Pancreas (tissue), 10 donors: ENCODE measurements around the gene CDS2. TPM values are rescaled to one million over a fixed set of nuclear protein-coding genes. Genes with fewer than 3 reads are reported as not detected.

Experiments
- ATAC-seq, 4 donors: fragments of 200-7000 bp; cut with Tn5 transposase; one replicate each; pipeline versions ENCODE4 v1.8.0 to v1.9.1; 2020; ENCODE audit warnings: mild to moderate bottlenecking in 4 of 4, moderate library complexity in 4 of 4
- DNase-seq, 6 donors: peaks; one replicate each; pipeline ENCODE4 v3.0.0-alpha.2; 2020
- FAIRE-seq: peaks from 2 replicates; lab custom pipeline; 2012; peaks lifted over from hg19 to GRCh38; lab: Jason Lieb, UNC
- H3K27ac ChIP-seq, 4 donors: fragments of 200-600 bp; sonication (generic); 1 replicate in 3 of 4; 2 replicates in 1 of 4; pipeline versions ENCODE4 v1.5.0 to v1.8.0; 2020
- H3K27me3 ChIP-seq, 4 donors: fragments of 200-600 bp; one replicate each; pipeline ENCODE4 v1.8.0; 2021
- H3K36me3 ChIP-seq, 3 donors: fragments of 200-600 bp; sonication (generic) in 1 of 3; one replicate each; pipeline versions ENCODE4 v1.5.0 to v1.8.0; 2020 to 2021
- H3K4me1 ChIP-seq, 3 donors: fragments of 200-600 bp; one replicate each; pipeline ENCODE4 v1.8.0; 2021
- H3K4me3 ChIP-seq, 4 donors: fragments of 200-600 bp; sonication (generic) in 2 of 4; one replicate each; pipeline versions ENCODE4 v1.5.0 to v1.8.0; 2020 to 2021
- H3K9me3 ChIP-seq, 4 donors: fragments of 200-600 bp; one replicate each; pipeline ENCODE4 v1.8.0; 2021
- CTCF ChIP-seq, 4 donors: fragments of 200-600 bp; sonication (generic) in 3 of 4; IDR thresholded peaks; one replicate each; pipeline versions ENCODE4 v1.5.0 to v1.8.0; 2021; ENCODE audit warnings: antibody characterized with exemption in 4 of 4
- WGBS, 2 donors: extraction: QIAGEN DNeasy Blood & Tissue Kit; methylation state at CpG; one replicate each; pipeline ENCODE4 v1.1.7; 2013; 5-methylcytosine and 5-hydroxymethylcytosine counted together
- intact Hi-C, 3 donors: fragments of 100-400 bp; cut with DNase I; formaldehyde crosslinking; loops; one replicate each; pipeline versions ENCODE4 v1.11.1 to v1.14.2; 2022
- polyA plus RNA-seq, 2 donors: library from polyadenylated mRNA; stranded (reverse); fragments of 200-250 nt; gene quantifications; one replicate each; pipeline ENCODE4 v1.2.3, GENCODE V29; 2013
- total RNA-seq, 6 donors: library from RNA; stranded (reverse); fragmentation: NEBNext Ultra II Directional in 4 of 6; extraction: Animal tissue kit (Norgen Biotek cat#: 25700) in 4 of 6; gene quantifications; one replicate each; pipeline versions ENCODE4 v1.2.1 to v1.2.4, GENCODE V29; 2021 to 2023
- donor health status: healthy with polysubstance abuse.
- donor health status: DM: no; HTN: no; CAD: no; lungs with moderate emphysema.
- donor health status: DM: no; HTN: no; CAD: no.
- donor health status: control.
- donor health status: control.
- donor health status: Bipolar disorder and iron deficiency.
- donor health status: DM: yes; HTN: yes; CAD: no.
- donor health status: DM: no; HTN: no; CAD: no.
- donor health status: DM: no; HTN: no; CAD: no.
- donor health status: DM: yes; HTN: yes; CAD: no.

The CDS2 gene
- total and polyA plus RNA-seq, 8 donors: 4.6 to 27.1 (median 14.6) TPM

GRCh38 chr20:5172903-5173463, 46.2 kb downstream of the CDS2 start:
- intact Hi-C loops: no loop called here
- ATAC-seq: no peak
- Histone ChIP-seq H3K27me3 (no peaks in the 10 kb centered on the region), H3K36me3 (no peaks in the 10 kb centered on the region), H3K9me3 (no peaks in the 10 kb centered on the region), H3K4me3 (no peak overlapping the region), H3K4me1 (no peaks in the 10 kb centered on the region), H3K27ac (no peak overlapping the region)
- no peak for TF ChIP-seq CTCF (IDR thresholded peaks at IDR 0.05)
- FAIRE-seq: no peak
- no peak for DNase-seq
- WGBS, 2 donors: 89% methylated on average over 8 of the region's 8 CpGs

DNA sequence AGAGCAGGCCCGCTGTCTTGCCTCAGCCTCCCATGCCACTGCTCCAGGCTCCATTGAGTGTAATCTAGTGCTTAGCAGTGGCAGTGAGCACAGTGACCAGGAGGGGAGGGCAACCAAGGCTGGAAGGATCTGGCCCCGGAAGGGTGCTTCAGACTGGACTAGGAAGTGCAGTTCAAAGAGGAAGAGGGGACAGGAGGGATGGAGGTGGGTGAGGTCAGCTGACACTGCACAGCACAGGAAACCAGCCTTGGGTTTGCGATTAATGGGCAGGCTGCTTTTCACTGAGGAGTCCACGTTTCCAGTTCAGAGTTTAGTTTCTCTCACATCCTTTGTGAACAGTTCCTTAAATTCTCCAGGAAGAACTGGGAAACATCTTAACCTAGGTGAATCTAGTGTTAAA, 46.9 kb downstream of the CDS2 start:
- WGBS, 2 donors: 83 to 93% methylated on average over 4 of the region's 4 CpGs
- H3K4me1 ChIP-seq: no peaks in the 10 kb centered on the region
- no peak for TF ChIP-seq CTCF (IDR thresholded peaks at IDR 0.05)

DNA sequence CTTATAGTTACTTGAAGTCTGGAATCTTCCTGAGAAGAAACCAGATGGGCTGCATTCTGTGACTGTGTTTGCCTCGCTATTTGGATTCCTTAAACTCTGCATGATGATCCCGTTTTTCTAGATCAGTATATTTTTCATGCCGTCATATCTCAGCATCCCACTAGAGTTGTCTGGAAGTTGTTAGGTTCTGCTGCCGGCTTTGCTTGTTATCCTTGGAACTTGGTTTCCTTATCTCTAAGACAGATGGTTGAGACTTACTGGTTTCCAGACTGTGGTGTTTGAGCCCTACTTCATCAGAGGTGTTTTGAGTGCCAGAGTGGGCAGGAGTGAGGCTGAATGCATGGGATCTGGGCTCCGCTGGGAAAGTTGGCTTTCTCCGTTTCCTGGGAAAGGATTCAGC, 50.3 kb downstream of the CDS2 start:
- intact Hi-C loops: no loop called here
- Histone ChIP-seq H3K27me3 (no peaks in the 10 kb centered on the region), H3K4me1 (no peaks in the 10 kb centered on the region), H3K9me3 (no peaks in the 10 kb centered on the region), H3K27ac (no peak overlapping the region), H3K4me3 (no peak overlapping the region), H3K36me3 (peaks cover 0 to 5% (median 0%) of the 10 kb centered on the region in 3 donors)
- FAIRE-seq: no peak
- DNase-seq: no peak
- no peak for ATAC-seq
- no peak for TF ChIP-seq CTCF (IDR thresholded peaks at IDR 0.05)
- 78% methylated on average over 6 of the region's 6 CpGs for WGBS, 2 donors

More for the DNA sequence above, 46.9 kb downstream of the CDS2 start:
- FAIRE-seq (no peak), DNase-seq (no peak), ATAC-seq (peak in 1 of 4 donors; percentile 36)
- intact Hi-C loops: no loop called here
- H3K36me3 ChIP-seq: peaks cover 0 to 4% (median 0%) of the 10 kb centered on the region in 3 donors
- H3K27ac ChIP-seq: no peak overlapping the region
- H3K9me3 ChIP-seq: no peaks in the 10 kb centered on the region
- no peaks in the 10 kb centered on the region for H3K27me3 ChIP-seq
- no peak overlapping the region for H3K4me3 ChIP-seq

DNA sequence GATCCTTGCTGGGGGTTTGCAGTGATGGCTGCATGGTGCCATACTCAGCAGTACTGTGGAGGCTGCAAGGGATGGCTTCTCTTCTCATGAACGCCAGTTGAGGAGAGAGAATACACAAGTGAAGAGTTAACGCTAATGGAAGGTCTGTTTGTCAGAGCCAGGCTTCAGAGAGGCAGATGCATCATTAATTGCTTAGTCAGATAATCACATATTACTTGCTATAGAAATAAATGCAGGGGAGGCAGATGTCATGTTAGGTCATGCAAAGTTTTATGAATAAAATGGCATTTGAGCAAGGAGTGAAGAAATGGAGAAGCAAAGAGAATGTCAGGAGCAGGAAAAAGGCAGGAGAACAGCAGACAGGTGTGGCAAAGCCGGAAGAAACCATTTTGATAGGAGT, 51.2 kb downstream of the CDS2 start:
- H3K4me3 ChIP-seq: no peak overlapping the region
- FAIRE-seq: no peak
- intact Hi-C loops: no loop called here
- WGBS, 2 donors: 85 to 89% methylated on average over 3 of the region's 3 CpGs
- no peak for TF ChIP-seq CTCF (IDR thresholded peaks at IDR 0.05)
- no peak for DNase-seq
- no peaks in the 10 kb centered on the region for H3K27me3 ChIP-seq
- H3K9me3 ChIP-seq: no peaks in the 10 kb centered on the region
- no peaks in the 10 kb centered on the region for H3K4me1 ChIP-seq
- peaks cover 0 to 9% (median 0%) of the 10 kb centered on the region in 3 donors for H3K36me3 ChIP-seq
- H3K27ac ChIP-seq: no peak overlapping the region
- peak in 1 of 4 donors; percentile 30 for ATAC-seq

DNA sequence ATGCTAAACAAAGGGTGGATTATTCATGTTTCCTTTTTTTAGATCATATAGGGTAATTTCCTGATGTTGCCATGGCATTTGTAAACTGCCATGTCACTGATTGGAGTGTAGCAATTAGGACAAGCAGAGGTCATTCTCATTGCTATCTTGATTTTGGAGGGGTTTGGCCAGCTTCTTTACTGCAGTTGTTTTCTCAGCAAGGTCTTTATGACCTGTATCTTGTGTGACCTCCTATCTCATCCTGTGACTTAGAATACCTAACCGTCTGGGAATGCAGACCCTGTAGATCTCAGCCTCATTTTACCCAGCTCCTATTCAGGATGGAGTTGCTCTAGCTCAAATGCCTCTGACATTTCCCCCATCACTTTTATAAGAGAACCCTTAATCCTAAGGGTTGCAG, 53.6 kb downstream of the CDS2 start:
- no peak overlapping the region for H3K4me3 ChIP-seq
- no peak overlapping the region for H3K27ac ChIP-seq
- no peak for TF ChIP-seq CTCF (IDR thresholded peaks at IDR 0.05)
- no peaks in the 10 kb centered on the region for H3K4me1 ChIP-seq
- H3K36me3 ChIP-seq: peaks cover 0 to 13% (median 0%) of the 10 kb centered on the region in 3 donors
- ATAC-seq (no peak), DNase-seq (no peak), FAIRE-seq (no peak)
- intact Hi-C loops: no loop called here
- H3K9me3 ChIP-seq: no peaks in the 10 kb centered on the region
- H3K27me3 ChIP-seq: no peaks in the 10 kb centered on the region
- 73 to 75% methylated on average over 1 of the region's 1 CpG for WGBS, 2 donors
